Thyroid gland (tissue), 4 donors: ENCODE results near the gene CRAMP1. TPM values are rescaled to one million over a fixed set of nuclear protein-coding genes. Genes with fewer than 3 reads are reported as not detected.
A peak's percentile ranks its signal among the peaks of the same experiment; 100 is the strongest.

Experiments used
- DNase-seq, 2 donors: peaks; one replicate each; pipeline ENCODE4 v3.0.0-alpha.2; 2019
- H3K27ac ChIP-seq, 3 donors: fragments of 200-600 bp; sonication (generic); 1 replicate in 2 of 3; 2 replicates in 1 of 3; pipeline ENCODE4 v1.5.1; 2016 to 2019; ENCODE audit warnings: mild to moderate bottlenecking in 1 of 3, moderate library complexity in 1 of 3
- H3K27me3 ChIP-seq: fragments of 200-600 bp; sonication (generic); one replicate; pipeline ENCODE4 v1.5.1; 2019
- H3K36me3 ChIP-seq, 2 donors: fragments of 200-600 bp; sonication (generic); one replicate each; pipeline ENCODE4 v1.5.1; 2016 to 2019
- H3K4me1 ChIP-seq, 2 donors: fragments of 200-600 bp; sonication (generic); one replicate each; pipeline ENCODE4 v1.5.1; 2017 to 2019
- H3K4me3 ChIP-seq, 3 donors: fragments of 200-600 bp; sonication (generic); replicated peaks in 1 of 3; 1 replicate in 2 of 3; 2 replicates in 1 of 3; pipeline ENCODE4 v1.5.1; 2016; ENCODE audit warnings: mild to moderate bottlenecking in 1 of 3
- H3K9me3 ChIP-seq: fragments of 200-600 bp; sonication (generic); one replicate; pipeline ENCODE4 v1.5.1; 2017
- CTCF ChIP-seq, 6 experiments: fragments of 200-600 bp in 3 of 6; fragments of 450-650 bp in 3 of 6; sonication (generic) in 3 of 6; IDR thresholded peaks; one replicate each; pipeline ENCODE4 v1.5.1; 2016 to 2019; ENCODE audit warnings: antibody characterized with exemption in 6 of 6, mild to moderate bottlenecking in 2 of 6, inconsistent platforms in 1 of 6, moderate library complexity in 1 of 6
- POLR2A ChIP-seq, 2 donors: fragments of 450-650 bp; IDR thresholded peaks; one replicate each; pipeline ENCODE4 v1.6.1; 2017; ENCODE audit warnings: antibody characterized with exemption in 2 of 2, mild to moderate bottlenecking in 2 of 2, moderate library complexity in 1 of 2
- WGBS, 2 donors: methylation state at CpG; one replicate each; pipeline ENCODE4 v1.1.5; 2017; 5-methylcytosine and 5-hydroxymethylcytosine counted together
- intact Hi-C: fragments of 100-400 bp; cut with DNase I; formaldehyde crosslinking; loops from one replicate; pipeline ENCODE4 v1.15.1; 2023
- total RNA-seq, 4 donors: library from RNA; depleted of rRNA; stranded (reverse); fragments of >200 nt; gene quantifications; one replicate each; pipeline ENCODE4 v1.2.3, GENCODE V29; 2016

The CRAMP1 gene
- total RNA-seq, 4 donors from 2014 or later, result 11.0 to 20.8 (median 15.6) TPM

- Histone ChIP-seq H3K27me3 (no peaks in the 10 kb centered on the region), H3K36me3 (peaks cover 52 to 56% of the 10 kb centered on the region in 2 donors), H3K9me3 (no peaks in the 10 kb centered on the region), H3K4me1 (no peaks in the 10 kb centered on the region), H3K4me3 (no peak overlapping the region), H3K27ac (no peak overlapping the region)
- TF ChIP-seq CTCF (IDR thresholded peaks at IDR 0.05), result no peak
- no peak for TF ChIP-seq POLR2A (IDR thresholded peaks at IDR 0.05)
- intact Hi-C loops, result no loop called here
- no peak for DNase-seq
- WGBS, 2 donors, result 89 to 91% methylated on average over 32 of the region's 32 CpGs
Observed at GRCh38 chr16:1654505-1655268, 42.5 kb downstream of the CRAMP1 start.

GRCh38 chr16:1655269-1655807, 43.2 kb downstream of the CRAMP1 start:
- Histone ChIP-seq H3K9me3 (no peaks in the 10 kb centered on the region), H3K4me1 (no peaks in the 10 kb centered on the region), H3K27ac (no peak overlapping the region), H3K36me3 (peaks cover 58 to 62% of the 10 kb centered on the region in 2 donors), H3K27me3 (no peaks in the 10 kb centered on the region), H3K4me3 (no peak overlapping the region)
- 91 to 94% methylated on average over 12 to 16 of the region's 16 CpGs for WGBS, 2 donors
- DNase-seq, result no peak
- intact Hi-C loops, result no loop called here
- TF ChIP-seq POLR2A (IDR thresholded peaks at IDR 0.05) (no peak), CTCF (IDR thresholded peaks at IDR 0.05) (no peak)

- peaks cover 58 to 69% of the 10 kb centered on the region in 2 donors for H3K36me3 ChIP-seq
- WGBS, 2 donors, result 96 to 98% methylated on average over 14 to 29 of the region's 52 CpGs
Observed at GRCh38 chr16:1655909-1656807, 44.0 kb downstream of the CRAMP1 start.

GRCh38 chr16:1656808-1657617, 44.9 kb downstream of the CRAMP1 start:
- TF ChIP-seq POLR2A (IDR thresholded peaks at IDR 0.05) (no peak), CTCF (IDR thresholded peaks at IDR 0.05) (no peak)
- intact Hi-C loops, result no loop called here
- no peak overlapping the region for H3K27ac ChIP-seq
- peak; percentile 38 to 82 for DNase-seq
- WGBS, 2 donors, result 85 to 89% methylated on average over 15 of the region's 24 CpGs
- no peak overlapping the region for H3K4me3 ChIP-seq
- peaks cover 58 to 73% of the 10 kb centered on the region in 2 donors for H3K36me3 ChIP-seq
- no peaks in the 10 kb centered on the region for H3K27me3 ChIP-seq
- no peaks in the 10 kb centered on the region for H3K4me1 ChIP-seq
- no peaks in the 10 kb centered on the region for H3K9me3 ChIP-seq

More at GRCh38 chr16:1655909-1656807, 44.0 kb downstream of the CRAMP1 start:
- Histone ChIP-seq H3K27me3 (no peaks in the 10 kb centered on the region), H3K4me1 (no peaks in the 10 kb centered on the region), H3K4me3 (no peak overlapping the region), H3K9me3 (no peaks in the 10 kb centered on the region), H3K27ac (no peak overlapping the region)
- TF ChIP-seq POLR2A (IDR thresholded peaks at IDR 0.05) (no peak), CTCF (IDR thresholded peaks at IDR 0.05) (no peak)
- intact Hi-C loops, result no loop called here
- no peak for DNase-seq
